Measurements from ENCODE around the gene HTR2C. TPM values are rescaled to one million over a fixed set of nuclear protein-coding genes. Genes with fewer than 3 reads are reported as not detected.

The HTR2C gene
- total RNA-seq, 1 donor from 2014 or later = not detected

DNA sequence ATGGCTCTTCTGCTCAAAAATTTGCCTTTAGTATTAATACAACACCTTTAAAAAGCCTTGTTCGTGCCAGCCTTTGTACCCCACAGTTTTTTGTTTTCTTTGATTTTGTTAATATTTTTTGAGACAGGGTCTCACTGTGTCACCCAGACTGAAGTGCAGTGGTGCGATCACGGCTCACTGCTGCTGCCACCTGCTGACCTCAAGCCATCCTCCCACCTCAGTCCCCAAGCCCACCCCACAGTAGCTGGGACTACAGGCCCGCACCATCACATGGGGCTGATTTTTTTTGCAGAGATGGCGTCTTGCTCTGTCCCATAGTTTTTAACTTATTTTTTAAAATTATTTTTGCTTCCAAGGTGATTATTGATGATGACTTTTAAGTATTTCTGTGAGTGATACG lies 134.0 kb downstream of the HTR2C start:
- Histone ChIP-seq H3K9me3 (no peaks in the 10 kb centered on the region), H3K4me3 (no peak overlapping the region), H3K27me3 (no peaks in the 10 kb centered on the region), H3K36me3 (no peaks in the 10 kb centered on the region), H3K4me1 (no peaks in the 10 kb centered on the region), H3K27ac (no peak overlapping the region)
- no peak for ATAC-seq
- DNase-seq = no peak
- intact Hi-C loops (cut with DNase I) = no loop called here
- TF ChIP-seq, protein P1, sequence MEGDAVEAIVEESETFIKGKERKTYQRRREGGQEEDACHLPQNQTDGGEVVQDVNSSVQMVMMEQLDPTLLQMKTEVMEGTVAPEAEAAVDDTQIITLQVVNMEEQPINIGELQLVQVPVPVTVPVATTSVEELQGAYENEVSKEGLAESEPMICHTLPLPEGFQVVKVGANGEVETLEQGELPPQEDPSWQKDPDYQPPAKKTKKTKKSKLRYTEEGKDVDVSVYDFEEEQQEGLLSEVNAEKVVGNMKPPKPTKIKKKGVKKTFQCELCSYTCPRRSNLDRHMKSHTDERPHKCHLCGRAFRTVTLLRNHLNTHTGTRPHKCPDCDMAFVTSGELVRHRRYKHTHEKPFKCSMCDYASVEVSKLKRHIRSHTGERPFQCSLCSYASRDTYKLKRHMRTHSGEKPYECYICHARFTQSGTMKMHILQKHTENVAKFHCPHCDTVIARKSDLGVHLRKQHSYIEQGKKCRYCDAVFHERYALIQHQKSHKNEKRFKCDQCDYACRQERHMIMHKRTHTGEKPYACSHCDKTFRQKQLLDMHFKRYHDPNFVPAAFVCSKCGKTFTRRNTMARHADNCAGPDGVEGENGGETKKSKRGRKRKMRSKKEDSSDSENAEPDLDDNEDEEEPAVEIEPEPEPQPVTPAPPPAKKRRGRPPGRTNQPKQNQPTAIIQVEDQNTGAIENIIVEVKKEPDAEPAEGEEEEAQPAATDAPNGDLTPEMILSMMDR (IDR thresholded peaks at IDR 0.05) = no peak

DNA sequence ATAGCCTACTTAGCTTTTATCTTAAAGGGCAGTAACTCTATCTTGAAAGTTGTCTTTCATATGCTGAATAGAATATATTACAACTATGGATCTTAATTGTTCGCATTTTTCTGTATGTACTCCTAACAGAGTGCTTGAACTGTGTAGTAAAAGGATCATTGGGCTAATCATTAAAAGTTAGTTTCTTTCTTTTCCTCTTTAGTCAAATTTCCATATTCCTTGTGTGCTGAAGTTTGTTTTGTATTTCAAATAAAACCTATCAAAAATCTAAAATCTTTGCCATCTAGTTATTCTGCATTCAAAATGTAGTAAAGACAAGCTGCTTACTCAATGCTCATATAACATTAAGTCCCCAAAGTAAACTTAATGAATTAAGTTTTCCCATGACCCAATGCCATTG lies 182.7 kb downstream of the HTR2C start:
- TF ChIP-seq, protein P1 (IDR thresholded peaks at IDR 0.05) = no peak
- Histone ChIP-seq H3K4me1 (no peaks in the 10 kb centered on the region), H3K36me3 (no peaks in the 10 kb centered on the region), H3K4me3 (no peak overlapping the region), H3K9me3 (no peaks in the 10 kb centered on the region), H3K27ac (no peak overlapping the region), H3K27me3 (no peaks in the 10 kb centered on the region)
- DNase-seq (no peak), ATAC-seq (no peak)
- intact Hi-C loops (cut with DNase I) = no loop called here

DNA sequence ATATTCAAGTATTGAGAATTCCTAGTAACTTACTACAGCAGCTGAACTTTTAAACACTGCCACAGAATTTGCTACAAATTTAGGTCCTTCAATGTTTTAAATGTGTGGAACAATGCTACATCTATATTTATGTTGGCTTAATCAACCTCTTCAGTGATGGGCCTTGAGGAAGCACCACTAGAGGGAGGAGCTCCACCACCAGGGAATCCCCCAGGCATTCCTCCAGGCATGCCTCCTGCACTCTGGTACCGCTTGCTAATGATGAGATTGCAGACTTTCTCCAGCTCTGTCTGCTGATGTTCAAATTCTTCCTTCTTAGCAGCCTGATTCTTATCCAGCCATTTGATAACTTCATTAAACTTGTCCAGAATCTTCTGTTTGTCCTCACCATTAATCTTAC lies 190.8 kb downstream of the HTR2C start:
- Histone ChIP-seq H3K4me1 (no peaks in the 10 kb centered on the region), H3K4me3 (no peak overlapping the region), H3K27ac (no peak overlapping the region), H3K27me3 (no peaks in the 10 kb centered on the region), H3K36me3 (no peaks in the 10 kb centered on the region), H3K9me3 (no peaks in the 10 kb centered on the region)
- DNase-seq (no peak), ATAC-seq (no peak)
- intact Hi-C loops (cut with DNase I) = no loop called here
- TF ChIP-seq, protein P1 (IDR thresholded peaks at IDR 0.05) = no peak

DNA sequence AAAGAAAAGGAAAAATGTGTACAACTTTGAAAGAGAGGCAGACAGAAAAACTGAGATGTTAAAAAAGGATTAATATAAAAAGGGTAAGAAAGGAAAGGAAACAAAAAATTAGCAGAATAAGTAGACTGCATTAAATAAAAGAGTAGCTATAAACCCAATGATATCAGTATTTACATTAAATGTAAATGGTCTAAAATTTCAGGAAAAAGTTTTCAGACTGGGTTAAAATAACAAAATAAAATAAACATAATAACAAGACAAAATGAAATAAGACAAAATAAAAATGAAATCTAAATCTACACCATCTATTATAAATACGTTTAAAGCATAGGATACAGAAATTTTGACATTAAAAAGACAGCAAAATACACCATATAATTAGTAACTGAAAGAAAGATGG lies 199.0 kb downstream of the HTR2C start:
- Histone ChIP-seq H3K4me1 (no peaks in the 10 kb centered on the region), H3K27me3 (no peaks in the 10 kb centered on the region), H3K9me3 (no peaks in the 10 kb centered on the region), H3K27ac (no peak overlapping the region), H3K36me3 (no peaks in the 10 kb centered on the region), H3K4me3 (no peak overlapping the region)
- intact Hi-C loops (cut with DNase I) = no loop called here
- ATAC-seq = no peak
- TF ChIP-seq, protein P1 (IDR thresholded peaks at IDR 0.05) = no peak
- DNase-seq = no peak

DNA sequence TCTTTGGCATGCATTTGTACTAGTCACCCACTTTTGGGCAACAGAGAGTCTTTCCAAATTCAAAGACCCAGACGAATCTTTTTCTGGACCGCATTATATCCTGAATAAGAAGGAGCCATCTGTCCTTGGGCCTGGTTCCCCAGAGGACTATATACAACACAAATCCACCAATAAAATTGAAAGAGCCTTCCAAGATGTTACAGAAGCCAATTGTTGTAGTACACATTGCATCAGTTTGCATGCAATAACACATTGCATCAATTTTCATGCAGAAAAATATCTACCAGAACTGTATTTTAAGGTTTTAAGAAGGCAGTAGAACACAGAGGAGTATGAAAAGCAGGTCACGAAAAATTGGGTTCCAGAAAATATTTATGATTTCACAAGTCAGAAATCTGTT lies 203.2 kb downstream of the HTR2C start:
- intact Hi-C loops (cut with DNase I) = no loop called here
- Histone ChIP-seq H3K27ac (no peak overlapping the region), H3K4me3 (no peak overlapping the region), H3K9me3 (no peaks in the 10 kb centered on the region), H3K36me3 (no peaks in the 10 kb centered on the region), H3K27me3 (no peaks in the 10 kb centered on the region), H3K4me1 (no peaks in the 10 kb centered on the region)
- TF ChIP-seq, protein P1 (IDR thresholded peaks at IDR 0.05) = no peak
- no peak for ATAC-seq
- DNase-seq = no peak

DNA sequence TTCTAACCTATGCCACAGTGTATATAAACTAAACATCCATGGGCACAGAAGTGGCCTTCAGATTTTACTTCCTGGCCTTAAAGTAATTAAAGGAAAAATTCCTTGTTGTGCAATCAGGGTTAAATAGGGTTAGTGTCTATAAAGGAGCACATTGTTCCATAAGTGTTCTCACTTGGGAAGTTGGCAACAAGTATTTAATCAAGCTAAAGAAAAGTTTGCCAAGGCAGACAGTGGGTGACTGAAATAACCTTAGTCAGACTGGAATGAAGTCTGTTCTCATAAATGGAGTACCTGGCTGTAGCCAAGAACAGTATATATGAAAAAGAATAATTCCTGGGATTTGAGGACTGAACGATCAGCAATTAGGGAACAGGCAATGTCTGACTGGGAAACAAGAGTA lies 213.6 kb downstream of the HTR2C start:
- no peak overlapping the region for H3K4me3 ChIP-seq
- H3K4me1 ChIP-seq = no peaks in the 10 kb centered on the region
- H3K9me3 ChIP-seq = no peaks in the 10 kb centered on the region
- ATAC-seq (no peak), DNase-seq (no peak)
- no peak overlapping the region for H3K27ac ChIP-seq
- intact Hi-C loops (cut with DNase I) = no loop called here
- no peaks in the 10 kb centered on the region for H3K27me3 ChIP-seq
- TF ChIP-seq, protein P1 (IDR thresholded peaks at IDR 0.05) = no peak
- H3K36me3 ChIP-seq = no peaks in the 10 kb centered on the region
